B cell (primary cell): ENCODE measurements around the gene SAMSN1. TPM values are rescaled to one million over a fixed set of nuclear protein-coding genes. Genes with fewer than 3 reads are reported as not detected.

Experiments
- ATAC-seq: fragments of 200-7000 bp; cut with Tn5 transposase; one replicate; pipeline ENCODE4 v1.10.0; 2021; ENCODE audit warnings: low read depth, mild to moderate bottlenecking, moderate number of reproducible peaks, moderate library complexity
- CTCF ChIA-PET: fragments of 350-600 bp; sonication (Branson Sonifier 250); formaldehyde crosslinking; loops from one replicate; lab custom pipeline; 2021; ENCODE audit warnings: antibody characterized with exemption, inconsistent platforms; lab: Charles Lee
- POLR2A ChIA-PET: fragments of 350-600 bp; sonication (Branson Sonifier 250); formaldehyde crosslinking; loops from one replicate; lab custom pipeline; 2021; ENCODE audit warnings: antibody characterized with exemption; lab: Charles Lee
- DNase-seq: peaks from one replicate; pipeline ENCODE4 v3.0.0; 2013
- H2AFZ ChIP-seq: 2 replicates; pipeline ENCODE4 v1.6.1; 2012; ENCODE audit warnings: mild to moderate bottlenecking, low read depth, low read length; ENCODE audit not compliant: insufficient read depth, poor library complexity, severe bottlenecking
- H3K27ac ChIP-seq, 2 donors: 1 replicate in 1 of 2; 2 replicates in 1 of 2; pipeline ENCODE4 v1.5.1; 2012 to 2013; ENCODE audit warnings: low read length in 2 of 2, mild to moderate bottlenecking in 2 of 2, moderate library complexity in 1 of 2
- H3K27me3 ChIP-seq, 4 experiments: fragments of 200-600 bp in 1 of 4; sonication (generic) in 1 of 4; replicated peaks in 1 of 4; 1 replicate in 2 of 4; 2 replicates in 2 of 4; pipeline versions ENCODE4 v1.6.1 to v1.7.0; 2013 to 2016; ENCODE audit warnings: low read length in 3 of 4, mild to moderate bottlenecking in 2 of 4, mixed read lengths in 1 of 4, moderate library complexity in 1 of 4; ENCODE audit not compliant: insufficient read depth in 4 of 4, control insufficient read depth in 3 of 4; ENCODE audit errors: control extremely low read depth in 1 of 4
- H3K36me3 ChIP-seq, 2 experiments: replicated peaks in 1 of 2; 1 replicate in 1 of 2; 2 replicates in 1 of 2; pipeline versions ENCODE4 v1.6.1 to v1.7.1; 2013; ENCODE audit warnings: low read length in 1 of 2; ENCODE audit not compliant: insufficient read depth in 2 of 2, control insufficient read depth in 1 of 2; ENCODE audit errors: control extremely low read depth in 1 of 2, extremely low read depth in 1 of 2
- H3K4me1 ChIP-seq, 2 donors: fragments of 200-600 bp in 1 of 2; sonication (generic) in 1 of 2; 1 replicate in 1 of 2; 2 replicates in 1 of 2; pipeline versions ENCODE4 v1.5.1 to v1.6.1; 2013 to 2017; ENCODE audit warnings: low read length in 2 of 2; ENCODE audit not compliant: control insufficient read depth in 2 of 2, insufficient read depth in 2 of 2
- H3K4me2 ChIP-seq: replicated peaks from 2 replicates; pipeline ENCODE3; 2012; ENCODE audit warnings: mild to moderate bottlenecking, low read depth, low read length; ENCODE audit not compliant: poor library complexity, severe bottlenecking
- H3K4me3 ChIP-seq, 5 experiments: fragments of 200-600 bp in 1 of 5; sonication (generic) in 1 of 5; 1 replicate in 3 of 5; 2 replicates in 2 of 5; pipeline versions ENCODE4 v1.5.1 to v1.7.0; 2011 to 2016; ENCODE audit warnings: low read length in 4 of 5, mild to moderate bottlenecking in 4 of 5, low read depth in 2 of 5, control low read depth in 1 of 5, moderate library complexity in 1 of 5; ENCODE audit not compliant: insufficient read depth in 1 of 5; ENCODE audit errors: control extremely low read depth in 1 of 5, extremely low read depth in 1 of 5
- H3K79me2 ChIP-seq: fragments of 200-600 bp; sonication (generic); one replicate; pipeline ENCODE4 v1.6.0; 2016; ENCODE audit warnings: low read length; ENCODE audit not compliant: control insufficient read depth, insufficient read depth
- H3K9ac ChIP-seq: fragments of 200-600 bp; sonication (generic); 2 replicates; pipeline ENCODE4 v1.6.1; 2017; ENCODE audit warnings: mild to moderate bottlenecking, low read length, moderate library complexity
- H3K9me3 ChIP-seq, 3 donors: one replicate each; pipeline versions ENCODE4 v1.6.1 to v1.7.1; 2013; ENCODE audit warnings: low read length in 2 of 3; ENCODE audit not compliant: control insufficient read depth in 2 of 3, insufficient read depth in 1 of 3; ENCODE audit errors: control extremely low read depth in 1 of 3
- H4K20me1 ChIP-seq: 2 replicates; pipeline ENCODE4 v1.6.0; 2012; ENCODE audit warnings: mild to moderate bottlenecking, low read length; ENCODE audit not compliant: insufficient read depth, control insufficient read depth, poor library complexity, severe bottlenecking
- H3K27ac Mint-ChIP-seq: one replicate; pipeline ENCODE4 v1.8.0; 2021; ENCODE audit warnings: mixed read lengths
- H3K27me3 Mint-ChIP-seq: one replicate; pipeline ENCODE4 v1.8.0; 2021; ENCODE audit warnings: mixed read lengths
- H3K4me1 Mint-ChIP-seq: one replicate; pipeline ENCODE4 v1.8.0; 2021; ENCODE audit warnings: mixed read lengths
- H3K4me3 Mint-ChIP-seq: one replicate; pipeline ENCODE4 v1.8.0; 2021; ENCODE audit warnings: mixed read lengths
- H3K9me3 Mint-ChIP-seq: one replicate; pipeline ENCODE4 v1.8.0; 2022; ENCODE audit warnings: mixed read lengths; ENCODE audit not compliant: insufficient read depth
- EZH2 ChIP-seq: IDR thresholded peaks from 2 replicates; pipeline ENCODE4 v1.6.1; 2012; ENCODE audit warnings: borderline replicate concordance, low read depth, mild to moderate bottlenecking, moderate library complexity, low read length; ENCODE audit not compliant: insufficient read depth, poor library complexity, severe bottlenecking
- WGBS: methylation state at CpG from one replicate; pipeline ENCODE4 v1.1.5; 2013; ENCODE audit warnings: missing lambda C conversion rate; ENCODE audit not compliant: insufficient coverage; 5-methylcytosine and 5-hydroxymethylcytosine counted together
- intact Hi-C: fragments of 100-400 bp; cut with micrococcal nuclease; formaldehyde crosslinking; loops from one replicate; pipeline ENCODE4 v1.10.0; 2022
- polyA plus RNA-seq: library from polyadenylated mRNA; depleted of rRNA; stranded (reverse); fragments of >200 nt; gene quantifications from 2 replicates; pipeline ENCODE4 v1.2.3, GENCODE V29; 2012
- total RNA-seq, 2 donors: library from RNA; stranded (reverse); fragments of 120-200 nt in 1 of 2; gene quantifications; 1 replicate in 1 of 2; 2 replicates in 1 of 2; pipeline versions ENCODE4 v1.2.3 to v1.2.4, GENCODE V29; 2013 to 2022
- TF ChIP-seq, protein P1 (sequence below): fragments of 200-600 bp; IDR thresholded peaks from one replicate; pipeline ENCODE4 v1.8.0; 2022; ENCODE audit warnings: antibody characterized with exemption, mild to moderate bottlenecking

SAMSN1 gene
- total and polyA plus RNA-seq, 2 donors (not counting 1 experiment from before 2014, with no cell fraction given) = 8.7 to 53.1 TPM

DNA sequence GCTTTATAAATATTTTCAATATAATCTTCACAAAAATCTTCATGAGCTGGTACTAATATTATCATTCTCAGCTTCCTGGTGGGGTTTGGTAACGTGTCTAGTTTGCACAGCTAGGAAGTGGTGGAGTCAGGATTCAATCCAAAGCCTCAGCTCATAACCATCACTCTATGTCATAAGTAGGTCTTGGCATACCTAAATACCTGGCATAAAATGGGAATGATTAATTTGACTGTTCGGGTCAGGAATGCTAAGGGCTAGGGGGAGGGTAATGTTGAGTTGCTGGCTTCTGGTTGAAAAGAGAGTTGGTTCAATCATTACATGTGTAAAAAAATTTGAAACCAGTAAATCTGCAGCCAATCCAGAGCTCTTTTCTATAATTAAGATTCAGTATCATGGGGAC is 5.6 kb upstream of the SAMSN1 start:
- Histone ChIP-seq H3K9ac (no peak overlapping the region), H3K9me3 (no peaks in the 10 kb centered on the region), H3K4me1 (peaks cover 25 to 27% of the 10 kb centered on the region in 2 donors), H3K4me3 (no peak overlapping the region), H3K36me3 (no peaks in the 10 kb centered on the region), H3K27ac (no peak overlapping the region), H2AFZ (no peak overlapping the region), H4K20me1 (no peaks in the 10 kb centered on the region), H3K79me2 (no peaks in the 10 kb centered on the region), H3K27me3 (no peaks in the 10 kb centered on the region), H3K4me2 (no peak overlapping the region)
- POLR2A ChIA-PET = no interaction called here
- peaks cover 38% of the 10 kb centered on the region for H3K4me1 Mint-ChIP-seq
- ATAC-seq (no peak), DNase-seq (no peak)
- H3K9me3 Mint-ChIP-seq = no peaks in the 10 kb centered on the region
- TF ChIP-seq, protein P1, sequence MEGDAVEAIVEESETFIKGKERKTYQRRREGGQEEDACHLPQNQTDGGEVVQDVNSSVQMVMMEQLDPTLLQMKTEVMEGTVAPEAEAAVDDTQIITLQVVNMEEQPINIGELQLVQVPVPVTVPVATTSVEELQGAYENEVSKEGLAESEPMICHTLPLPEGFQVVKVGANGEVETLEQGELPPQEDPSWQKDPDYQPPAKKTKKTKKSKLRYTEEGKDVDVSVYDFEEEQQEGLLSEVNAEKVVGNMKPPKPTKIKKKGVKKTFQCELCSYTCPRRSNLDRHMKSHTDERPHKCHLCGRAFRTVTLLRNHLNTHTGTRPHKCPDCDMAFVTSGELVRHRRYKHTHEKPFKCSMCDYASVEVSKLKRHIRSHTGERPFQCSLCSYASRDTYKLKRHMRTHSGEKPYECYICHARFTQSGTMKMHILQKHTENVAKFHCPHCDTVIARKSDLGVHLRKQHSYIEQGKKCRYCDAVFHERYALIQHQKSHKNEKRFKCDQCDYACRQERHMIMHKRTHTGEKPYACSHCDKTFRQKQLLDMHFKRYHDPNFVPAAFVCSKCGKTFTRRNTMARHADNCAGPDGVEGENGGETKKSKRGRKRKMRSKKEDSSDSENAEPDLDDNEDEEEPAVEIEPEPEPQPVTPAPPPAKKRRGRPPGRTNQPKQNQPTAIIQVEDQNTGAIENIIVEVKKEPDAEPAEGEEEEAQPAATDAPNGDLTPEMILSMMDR = no peak
- no peak for TF ChIP-seq EZH2
- no peaks in the 10 kb centered on the region for H3K27me3 Mint-ChIP-seq
- intact Hi-C loops = no loop called here
- CTCF ChIA-PET = no interaction called here
- WGBS = no CpG with 5 or more reads among the region's 2 CpGs
- no peak overlapping the region for H3K4me3 Mint-ChIP-seq
- no peak overlapping the region for H3K27ac Mint-ChIP-seq

DNA sequence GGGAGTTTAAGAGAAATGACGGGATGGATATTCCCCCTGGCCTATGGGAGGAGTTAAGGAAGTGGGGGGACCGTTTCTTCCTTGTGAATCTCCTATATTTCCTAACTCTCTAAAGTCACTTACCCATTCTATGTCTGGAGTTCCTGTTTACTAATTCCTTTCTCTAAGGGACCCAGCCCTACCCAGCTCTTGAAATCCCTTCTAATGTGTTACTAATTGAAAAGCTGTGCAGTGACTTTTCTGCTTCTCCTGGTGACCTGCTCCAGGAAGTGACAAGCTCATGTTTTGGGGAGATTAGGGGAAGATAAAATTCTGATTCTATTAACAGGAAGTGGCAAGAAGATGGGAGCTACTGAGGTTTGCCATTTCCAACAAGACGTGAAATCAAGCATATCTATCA is 4.0 kb upstream of the SAMSN1 start:
- H3K4me1 ChIP-seq = peaks cover 9 to 16% of the 10 kb centered on the region in 2 donors
- ChIA-PET CTCF (interaction anchor here (1.0 to 1.1 kb wide), 2 partner anchors 13 to 188 kb away, joined by 3 to 5 read pairs; no protein-coding TSS in a partner anchor), POLR2A (no interaction called here)
- WGBS = no CpG with 5 or more reads among the region's 3 CpGs
- no peak for ATAC-seq
- Mint-ChIP-seq H3K4me1 (peaks cover 28% of the 10 kb centered on the region), H3K27me3 (no peaks in the 10 kb centered on the region), H3K9me3 (no peaks in the 10 kb centered on the region), H3K27ac (peak overlapping the region; percentile 69), H3K4me3 (no peak overlapping the region)
- no peak overlapping the region for H3K9ac ChIP-seq
- intact Hi-C loops = no loop called here
- no peak overlapping the region for H3K4me3 ChIP-seq
- no peaks in the 10 kb centered on the region for H3K36me3 ChIP-seq
- no peaks in the 10 kb centered on the region for H3K9me3 ChIP-seq
- no peak overlapping the region for H3K27ac ChIP-seq
- H4K20me1 ChIP-seq = no peaks in the 10 kb centered on the region
- TF ChIP-seq EZH2 = no peak
- TF ChIP-seq, protein P1 = no peak
- DNase-seq = no peak
- peaks cover 12% of the 10 kb centered on the region for H3K79me2 ChIP-seq
- peak overlapping the region; percentile 39 for H2AFZ ChIP-seq
- H3K27me3 ChIP-seq = no peaks in the 10 kb centered on the region
- H3K4me2 ChIP-seq = no peak overlapping the region
